ENCODE data around the gene BRD4.

The BRD4 gene

GRCh38 chr19:15293781-15294491 is 38.4 kb downstream of the BRD4 start:
- Histone ChIP-seq H3K4me3 (ENCODE audit: low read depth in 1 of 2, low read length in 1 of 2) (no peak overlapping the region), H3K36me3 (peaks cover 9% of the 10 kb centered on the region), H3K27me3 (no peaks in the 10 kb centered on the region), H3K4me1 (ENCODE audit: control insufficient read depth in 1 of 2, insufficient read depth in 1 of 2, low read depth in 1 of 2, low read length in 1 of 2) (peaks cover 42 to 49% of the 10 kb centered on the region in 2 experiments), H3K9me3 (no peaks in the 10 kb centered on the region), H3K27ac (peak overlapping the region; percentile 53)
- TF ChIP-seq CTCF (IDR thresholded peaks at IDR 0.05): no peak

DNA sequence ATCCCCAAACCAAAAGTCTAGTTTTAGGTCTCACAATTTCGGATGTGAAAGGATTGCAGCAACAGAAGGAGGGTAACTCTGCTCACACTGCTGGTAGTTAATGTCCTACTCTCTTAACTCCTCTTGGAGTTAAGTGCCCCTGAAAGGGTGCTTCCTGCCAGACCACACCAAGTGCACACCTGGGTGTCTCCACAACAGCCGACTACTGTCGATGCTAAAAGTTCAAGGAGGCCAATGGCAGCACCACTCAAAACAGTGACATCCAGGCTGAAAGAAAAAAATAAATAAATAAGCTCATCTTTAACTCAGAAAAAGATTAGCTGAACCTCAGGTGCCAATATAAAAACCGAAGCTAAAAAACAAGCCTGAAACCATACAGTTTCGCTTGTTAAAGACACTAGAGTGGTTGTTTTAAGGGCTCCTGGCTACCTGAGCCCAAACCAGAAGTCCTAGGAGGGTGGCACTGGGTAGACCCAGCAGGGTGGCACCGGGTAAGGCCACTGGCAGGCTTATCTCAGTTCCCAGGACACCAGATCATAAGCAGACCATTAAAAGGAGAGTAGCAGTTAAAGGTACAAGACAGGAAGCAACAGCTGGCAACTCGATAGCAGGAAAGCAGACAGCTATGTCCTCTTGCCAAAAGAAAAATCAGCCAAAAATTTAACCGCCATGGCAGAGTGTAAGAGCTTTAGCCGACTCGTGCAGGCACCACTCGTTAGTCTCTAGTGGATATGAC is 39.3 kb downstream of the BRD4 start:
- Histone ChIP-seq H3K27me3 (no peaks in the 10 kb centered on the region), H3K27ac (peak overlapping the region; percentile 53), H3K4me1 (ENCODE audit: control insufficient read depth in 1 of 2, insufficient read depth in 1 of 2, low read depth in 1 of 2, low read length in 1 of 2) (peaks cover 38 to 43% of the 10 kb centered on the region in 2 experiments)

GRCh38 chr19:15292140-15292539 is 40.2 kb downstream of the BRD4 start:
- TF ChIP-seq CTCF (IDR thresholded peaks at IDR 0.05): no peak
- Histone ChIP-seq H3K4me1 (ENCODE audit: control insufficient read depth in 1 of 2, insufficient read depth in 1 of 2, low read depth in 1 of 2, low read length in 1 of 2) (peaks cover 34 to 35% of the 10 kb centered on the region in 2 experiments), H3K4me3 (ENCODE audit: low read depth in 1 of 2, low read length in 1 of 2) (no peak overlapping the region), H3K9me3 (no peaks in the 10 kb centered on the region), H3K36me3 (peaks cover 9% of the 10 kb centered on the region), H3K27me3 (no peaks in the 10 kb centered on the region), H3K27ac (no peak overlapping the region)

More for the DNA sequence above, 39.3 kb downstream of the BRD4 start:
- Histone ChIP-seq H3K9me3 (no peaks in the 10 kb centered on the region), H3K4me3 (ENCODE audit: low read depth in 1 of 2, low read length in 1 of 2) (no peak overlapping the region), H3K36me3 (peaks cover 9% of the 10 kb centered on the region)
- TF ChIP-seq CTCF (IDR thresholded peaks at IDR 0.05): no peak

DNA sequence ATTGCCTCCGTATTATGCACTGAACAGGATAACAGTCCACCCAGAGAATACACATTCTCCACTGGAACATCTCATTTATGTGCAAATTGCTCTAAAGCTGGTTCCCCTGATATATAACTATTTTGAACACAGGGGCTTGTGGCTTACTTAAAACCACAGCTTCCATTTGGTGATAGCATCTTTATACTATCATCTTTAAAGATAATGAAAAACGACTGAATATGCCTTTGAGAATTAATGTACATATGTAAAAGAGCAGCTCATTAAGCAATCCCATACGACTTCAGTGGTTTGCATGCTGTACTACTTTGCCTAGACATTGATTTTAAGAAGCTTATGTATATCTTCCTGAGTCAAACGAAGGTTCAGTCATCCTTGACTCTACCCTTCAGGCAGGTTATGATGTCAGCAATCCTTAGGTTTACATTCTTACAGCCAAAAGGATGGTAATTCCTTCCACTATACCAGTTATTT is 40.8 kb downstream of the BRD4 start:
- H3K4me1 ChIP-seq (ENCODE audit: control insufficient read depth in 1 of 2, insufficient read depth in 1 of 2, low read depth in 1 of 2, low read length in 1 of 2): peaks cover 33 to 35% of the 10 kb centered on the region in 2 experiments

DNA sequence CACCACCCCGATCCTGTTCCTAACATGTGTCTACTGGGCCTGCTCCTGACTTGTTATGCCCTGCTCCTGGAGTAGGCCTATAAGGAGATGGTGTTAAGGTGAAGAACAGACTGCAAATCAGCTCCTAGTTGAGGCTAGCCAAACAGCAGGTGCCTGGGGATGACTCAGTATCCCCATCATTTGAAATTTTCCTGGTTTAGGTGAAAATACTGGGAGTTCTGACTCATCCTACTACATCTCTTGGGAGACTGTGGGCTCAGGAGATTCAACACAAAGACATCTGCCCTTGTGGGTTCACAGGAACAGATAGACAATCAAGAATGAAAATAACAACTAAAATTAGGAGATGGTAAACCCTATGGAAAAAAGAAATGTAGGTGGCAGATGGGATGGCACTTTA is 41.2 kb downstream of the BRD4 start:
- Histone ChIP-seq H3K36me3 (peaks cover 5% of the 10 kb centered on the region), H3K27me3 (no peaks in the 10 kb centered on the region), H3K4me3 (ENCODE audit: low read depth in 1 of 2, low read length in 1 of 2) (no peak overlapping the region), H3K9me3 (no peaks in the 10 kb centered on the region), H3K27ac (peak overlapping the region; percentile 14), H3K4me1 (ENCODE audit: control insufficient read depth in 1 of 2, insufficient read depth in 1 of 2, low read depth in 1 of 2, low read length in 1 of 2) (peaks cover 34 to 35% of the 10 kb centered on the region in 2 experiments)
- TF ChIP-seq CTCF (IDR thresholded peaks at IDR 0.05): no peak

More for the DNA sequence above, 40.8 kb downstream of the BRD4 start:
- Histone ChIP-seq H3K9me3 (no peaks in the 10 kb centered on the region), H3K4me3 (ENCODE audit: low read depth in 1 of 2, low read length in 1 of 2) (no peak overlapping the region), H3K36me3 (peaks cover 9% of the 10 kb centered on the region), H3K27me3 (no peaks in the 10 kb centered on the region), H3K27ac (peak overlapping the region; percentile 14)
- TF ChIP-seq CTCF (IDR thresholded peaks at IDR 0.05): no peak

Measured in neutrophil (primary cell).